Bronchial epithelial cell (primary cell): Measurements from ENCODE around the gene COBL. TPM values are rescaled to one million over a fixed set of nuclear protein-coding genes. Genes with fewer than 3 reads are reported as not detected.

Experiments used
- DNase-seq: peaks from one replicate; pipeline ENCODE4 v3.0.0-alpha.2; 2010; ENCODE audit warnings: low read depth
- FAIRE-seq: peaks from 2 replicates; lab custom pipeline; 2011; peaks lifted over from hg19 to GRCh38; lab: Jason Lieb, UNC
- H3K27me3 ChIP-seq: 2 replicates; pipeline ENCODE4 v1.5.1; 2011; ENCODE audit warnings: low read length; ENCODE audit not compliant: control insufficient read depth, insufficient read depth
- H3K36me3 ChIP-seq: 2 replicates; pipeline ENCODE4 v1.5.1; 2011; ENCODE audit warnings: low read length; ENCODE audit not compliant: control insufficient read depth, insufficient read depth
- H3K4me3 ChIP-seq: 2 replicates; pipeline ENCODE4 v1.5.1; 2011; ENCODE audit warnings: mild to moderate bottlenecking, low read depth, low read length, control low read depth
- CTCF ChIP-seq: IDR thresholded peaks from 2 replicates; pipeline ENCODE4 v1.5.1; 2011; ENCODE audit warnings: mild to moderate bottlenecking, moderate library complexity, low read length, control low read depth, inconsistent platforms; ENCODE audit not compliant: insufficient read depth, severe bottlenecking
- total RNA-seq: library from RNA; depleted of rRNA; stranded (reverse); fragments of >200 nt; gene quantifications from 2 replicates; pipeline ENCODE4 v1.2.1, GENCODE V29; 2014

Gene COBL
- total RNA-seq, 1 donor from 2014 or later, result 1.1 TPM

GRCh38 chr7:51325261-51325676, 8.7 kb upstream of the COBL start:
- FAIRE-seq (no peak), DNase-seq (peak; percentile 73)
- Histone ChIP-seq H3K4me3 (no peak overlapping the region), H3K27me3 (no peaks in the 10 kb centered on the region), H3K36me3 (no peaks in the 10 kb centered on the region)
- no peak for TF ChIP-seq CTCF

GRCh38 chr7:51324206-51324898, 7.7 kb upstream of the COBL start:
- no peak overlapping the region for H3K4me3 ChIP-seq
- peaks cover 1% of the 10 kb centered on the region for H3K27me3 ChIP-seq
- peak; percentile 92 for DNase-seq
- FAIRE-seq, result no peak
- TF ChIP-seq CTCF, result no peak
- no peaks in the 10 kb centered on the region for H3K36me3 ChIP-seq

- Histone ChIP-seq H3K27me3 (peaks cover 3% of the 10 kb centered on the region), H3K36me3 (no peaks in the 10 kb centered on the region), H3K4me3 (no peak overlapping the region)
- DNase-seq, result no peak
- FAIRE-seq, result peak; percentile 60
- no peak for TF ChIP-seq CTCF
These were observed 5.4 kb upstream of the COBL start for GRCh38 chr7:51321961-51322515.

GRCh38 chr7:51318886-51319579, 2.4 kb upstream of the COBL start:
- no peak for TF ChIP-seq CTCF
- no peak for DNase-seq
- H3K36me3 ChIP-seq, result no peaks in the 10 kb centered on the region
- H3K4me3 ChIP-seq, result no peak overlapping the region
- H3K27me3 ChIP-seq, result peaks cover 3% of the 10 kb centered on the region
- FAIRE-seq, result no peak

GRCh38 chr7:51318001-51318400, 1.4 kb upstream of the COBL start:
- DNase-seq (no peak), FAIRE-seq (no peak)
- H3K27me3 ChIP-seq, result peaks cover 3% of the 10 kb centered on the region
- no peak for TF ChIP-seq CTCF
- no peaks in the 10 kb centered on the region for H3K36me3 ChIP-seq
- no peak overlapping the region for H3K4me3 ChIP-seq
